DOHH2 (cell line): ENCODE data around the gene ENTPD2.

Experiments
- H3F3A ChIP-seq: fragments of 200-600 bp; sonication (generic), shearing (Covaris generic); 2 replicates; pipeline ENCODE4 v1.6.0; 2016; ENCODE audit warnings: antibody characterized with exemption, mild to moderate bottlenecking; ENCODE audit not compliant: control insufficient read depth, insufficient read depth
- H3K27ac ChIP-seq: fragments of 200-600 bp; sonication (generic); 2 replicates; pipeline ENCODE4 v1.5.1; 2014; ENCODE audit warnings: low read depth, mild to moderate bottlenecking, low read length, moderate library complexity
- H3K27me3 ChIP-seq: fragments of 200-600 bp; sonication (generic); 2 replicates; pipeline ENCODE4 v1.6.1; 2014; ENCODE audit warnings: mild to moderate bottlenecking, low read length, mixed read lengths; ENCODE audit not compliant: control insufficient read depth
- H3K36me3 ChIP-seq: fragments of 200-600 bp; sonication (generic); 2 replicates; pipeline ENCODE4 v1.6.1; 2014; ENCODE audit warnings: mild to moderate bottlenecking, low read length, moderate library complexity, mixed read lengths; ENCODE audit not compliant: control insufficient read depth
- H3K4me1 ChIP-seq: fragments of 200-600 bp; sonication (generic); 2 replicates; pipeline ENCODE4 v1.6.1; 2014; ENCODE audit warnings: mild to moderate bottlenecking, low read length, mixed read lengths; ENCODE audit not compliant: control insufficient read depth
- H3K4me2 ChIP-seq: fragments of 200-600 bp; sonication (generic); 2 replicates; pipeline ENCODE4 v1.6.0; 2014; ENCODE audit warnings: mild to moderate bottlenecking, low read length, moderate library complexity
- H3K4me3 ChIP-seq: fragments of 200-600 bp; sonication (generic); 2 replicates; pipeline ENCODE4 v1.5.1; 2014; ENCODE audit warnings: mild to moderate bottlenecking, low read length, mixed read lengths
- H3K79me2 ChIP-seq: fragments of 200-600 bp; sonication (generic); 2 replicates; pipeline ENCODE4 v1.6.1; 2014; ENCODE audit warnings: mild to moderate bottlenecking, low read length, mixed read lengths; ENCODE audit not compliant: control insufficient read depth
- H3K9me2 ChIP-seq: fragments of 200-600 bp; sonication (generic); replicated peaks from 2 replicates; pipeline ENCODE4 v1.6.1; 2014; ENCODE audit warnings: mild to moderate bottlenecking, low read length, mixed read lengths; ENCODE audit not compliant: control insufficient read depth
- H3K9me3 ChIP-seq: fragments of 200-600 bp; sonication (generic); 2 replicates; pipeline ENCODE4 v1.6.1; 2014; ENCODE audit warnings: antibody characterized with exemption, low read length, mixed read lengths; ENCODE audit not compliant: control insufficient read depth, insufficient read depth
- H4K20me1 ChIP-seq: fragments of 200-600 bp; sonication (generic); 2 replicates; pipeline ENCODE4 v1.6.0; 2014; ENCODE audit warnings: low read depth, mild to moderate bottlenecking, antibody characterized with exemption, low read length, moderate library complexity; ENCODE audit not compliant: control insufficient read depth, insufficient read depth
- EZH2phosphoT487 ChIP-seq: fragments of 200-600 bp; sonication (generic); IDR thresholded peaks from 2 replicates; pipeline ENCODE4 v1.6.1; 2017; ENCODE audit warnings: borderline replicate concordance, mild to moderate bottlenecking, antibody characterized with exemption, low read length, moderate library complexity, mixed read lengths
- TF ChIP-seq, protein P1 (sequence below): fragments of 200-600 bp; sonication (generic); IDR thresholded peaks from one replicate; pipeline ENCODE4 v1.5.1; 2014; ENCODE audit warnings: antibody characterized with exemption, mild to moderate bottlenecking, low read depth, low read length; ENCODE audit not compliant: poor library complexity, severe bottlenecking

Gene ENTPD2

DNA sequence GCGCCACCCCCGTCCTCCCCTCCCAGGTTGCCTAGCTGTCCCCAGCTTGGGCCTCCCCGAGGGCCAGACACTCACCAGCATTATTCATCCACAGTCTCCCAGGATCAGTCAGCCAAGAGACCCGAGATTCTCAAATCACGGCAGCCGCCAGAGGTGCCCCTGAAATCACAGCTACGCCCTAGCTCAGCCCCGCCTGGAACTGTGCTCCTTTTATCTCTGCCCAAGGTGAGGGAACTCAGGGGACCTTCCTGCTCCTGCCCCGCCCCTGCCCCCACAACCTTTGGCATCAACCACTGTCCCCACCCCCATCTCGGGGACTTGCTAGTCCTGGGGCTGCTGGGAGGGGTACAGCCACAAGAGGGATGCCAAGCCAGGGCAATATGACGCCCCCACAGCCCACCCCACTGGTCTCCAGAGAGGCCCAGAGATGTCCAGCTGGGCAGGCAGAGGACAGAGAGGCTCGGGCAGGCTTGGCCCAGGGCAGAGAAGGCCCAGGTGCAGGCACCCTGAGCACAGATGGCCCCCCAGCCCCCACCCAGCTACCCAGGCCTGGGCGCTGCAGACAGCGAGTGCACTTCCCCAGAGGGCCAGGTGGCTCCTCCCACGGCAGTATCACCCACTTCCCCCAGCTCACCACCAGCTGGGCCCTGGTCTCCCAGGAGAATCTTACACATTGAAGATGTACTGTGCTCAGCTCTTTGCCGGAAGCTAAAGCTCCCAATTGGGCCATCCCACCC is 21.8 kb downstream of the ENTPD2 start, which contains the start of gene FUT7:
FUT7 (minus strand) TSS at position 185 of the 737 bp plus-strand sequence; CDS start at position 88, 97 bp downstream.
- Histone ChIP-seq H3K4me2 (peak within 1 kb of the TSS; percentile 40), H3K4me1 (peaks cover 51% of the 10 kb centered on the region), H3K9me2 (no peaks in the 10 kb centered on the region), H3K27me3 (peaks cover 57% of the 10 kb centered on the region), H4K20me1 (0 out of 2 replicates have a peak, but pooled peaks cover 3% of the 10 kb centered on the region), H3K27ac (no peak within 1 kb of the TSS), H3K4me3 (no peak within 1 kb of the TSS), H3F3A (no peaks in the 10 kb centered on the region), H3K79me2 (no peaks in the 10 kb centered on the region), H3K9me3 (no peaks in the 10 kb centered on the region), H3K36me3 (no peaks in the 10 kb centered on the region)
- no peak for TF ChIP-seq EZH2phosphoT487
- TF ChIP-seq, protein P1, sequence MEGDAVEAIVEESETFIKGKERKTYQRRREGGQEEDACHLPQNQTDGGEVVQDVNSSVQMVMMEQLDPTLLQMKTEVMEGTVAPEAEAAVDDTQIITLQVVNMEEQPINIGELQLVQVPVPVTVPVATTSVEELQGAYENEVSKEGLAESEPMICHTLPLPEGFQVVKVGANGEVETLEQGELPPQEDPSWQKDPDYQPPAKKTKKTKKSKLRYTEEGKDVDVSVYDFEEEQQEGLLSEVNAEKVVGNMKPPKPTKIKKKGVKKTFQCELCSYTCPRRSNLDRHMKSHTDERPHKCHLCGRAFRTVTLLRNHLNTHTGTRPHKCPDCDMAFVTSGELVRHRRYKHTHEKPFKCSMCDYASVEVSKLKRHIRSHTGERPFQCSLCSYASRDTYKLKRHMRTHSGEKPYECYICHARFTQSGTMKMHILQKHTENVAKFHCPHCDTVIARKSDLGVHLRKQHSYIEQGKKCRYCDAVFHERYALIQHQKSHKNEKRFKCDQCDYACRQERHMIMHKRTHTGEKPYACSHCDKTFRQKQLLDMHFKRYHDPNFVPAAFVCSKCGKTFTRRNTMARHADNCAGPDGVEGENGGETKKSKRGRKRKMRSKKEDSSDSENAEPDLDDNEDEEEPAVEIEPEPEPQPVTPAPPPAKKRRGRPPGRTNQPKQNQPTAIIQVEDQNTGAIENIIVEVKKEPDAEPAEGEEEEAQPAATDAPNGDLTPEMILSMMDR = no peak

DNA sequence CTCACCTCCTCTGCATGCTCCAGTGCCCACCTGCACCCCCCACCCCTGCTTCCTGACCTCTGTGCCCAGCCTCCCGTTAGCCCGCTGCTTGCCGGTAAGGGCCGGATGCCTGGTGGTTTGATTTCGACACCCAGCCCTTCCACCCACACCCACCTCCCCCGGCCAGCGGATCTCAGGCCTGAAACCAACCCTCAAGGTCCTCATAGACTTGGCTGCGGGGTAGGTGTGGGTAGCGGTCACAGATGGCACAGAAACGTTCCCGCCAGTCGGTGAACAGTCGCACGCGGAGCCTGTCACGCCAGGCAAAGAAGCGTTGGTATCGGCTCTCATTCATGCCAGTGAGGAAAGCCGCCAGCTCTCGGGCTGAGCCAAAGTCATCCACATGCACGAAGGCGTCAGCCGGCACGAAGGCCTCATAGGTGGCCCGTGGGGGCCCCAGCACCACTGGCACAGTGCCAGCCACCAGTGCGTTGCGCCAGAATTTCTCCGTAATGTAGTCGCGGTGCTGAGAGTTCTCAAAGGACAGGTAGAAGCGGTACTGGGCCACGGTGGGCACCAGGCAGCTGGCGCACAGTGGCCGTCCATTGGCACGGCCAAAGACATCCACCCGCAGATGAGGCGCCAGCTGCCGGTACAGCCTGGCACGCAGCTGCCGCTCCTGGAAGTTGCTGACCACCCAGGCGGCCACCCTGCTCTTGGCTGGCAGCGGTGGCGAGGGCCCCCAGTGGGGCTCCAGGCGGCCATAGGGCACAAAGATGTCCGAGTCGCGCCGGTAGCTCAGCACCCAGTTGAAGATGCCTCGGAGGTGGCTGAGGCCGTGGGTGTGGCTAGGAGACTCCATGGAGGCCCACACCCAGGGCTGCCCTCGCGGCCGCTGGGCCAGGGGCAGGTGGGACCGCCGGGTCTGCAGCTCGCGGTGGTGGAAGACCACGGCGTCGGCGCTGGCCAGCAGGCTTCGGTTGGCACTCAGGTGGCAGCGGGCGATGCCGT is 23.0 kb downstream of the ENTPD2 start:
- Histone ChIP-seq H3K4me3 (no peak overlapping the region), H3K4me1 (peaks cover 56% of the 10 kb centered on the region), H3F3A (no peaks in the 10 kb centered on the region), H3K27ac (no peak overlapping the region), H3K4me2 (no peak overlapping the region), H3K27me3 (peaks cover 68% of the 10 kb centered on the region), H3K9me3 (no peaks in the 10 kb centered on the region), H3K9me2 (no peaks in the 10 kb centered on the region), H4K20me1 (0 out of 2 replicates have a peak, but pooled peaks cover 3% of the 10 kb centered on the region), H3K79me2 (no peaks in the 10 kb centered on the region), H3K36me3 (no peaks in the 10 kb centered on the region)
- TF ChIP-seq EZH2phosphoT487 = peak; percentile 47; the same call in 1 of the 2 replicates
- TF ChIP-seq, protein P1 = no peak

DNA sequence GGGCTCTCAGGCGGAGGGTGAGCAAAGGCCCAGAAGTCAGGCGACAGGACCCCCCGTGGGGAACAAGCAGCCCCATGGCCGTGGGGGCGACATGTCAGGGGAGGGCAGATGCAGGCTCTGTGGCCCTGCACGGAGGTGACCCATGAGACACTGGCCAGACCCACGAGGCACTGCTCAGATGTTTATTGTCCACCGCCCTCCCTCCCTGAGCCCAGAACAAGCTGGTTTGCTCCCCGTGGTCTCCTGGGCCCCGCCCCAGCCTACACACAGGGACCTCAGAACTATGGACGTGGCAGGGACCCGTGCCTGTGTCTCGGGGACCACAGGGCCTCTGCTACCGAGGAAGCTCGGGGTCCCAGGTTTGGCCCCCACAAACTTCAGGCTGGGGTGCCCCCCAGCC is 23.9 kb downstream of the ENTPD2 start:
- no peaks in the 10 kb centered on the region for H3K36me3 ChIP-seq
- no peaks in the 10 kb centered on the region for H3K9me2 ChIP-seq
- no peaks in the 10 kb centered on the region for H3K79me2 ChIP-seq
- H3K4me2 ChIP-seq = no peak overlapping the region
- H3K27ac ChIP-seq = no peak overlapping the region
- H3K4me1 ChIP-seq = peaks cover 61% of the 10 kb centered on the region
- TF ChIP-seq, protein P1 = no peak
- no peak for TF ChIP-seq EZH2phosphoT487
- H3K27me3 ChIP-seq = peaks cover 66% of the 10 kb centered on the region
- 0 out of 2 replicates have a peak, but pooled peaks cover 3% of the 10 kb centered on the region for H4K20me1 ChIP-seq
- H3K4me3 ChIP-seq = no peak overlapping the region
- H3K9me3 ChIP-seq = no peaks in the 10 kb centered on the region
- no peaks in the 10 kb centered on the region for H3F3A ChIP-seq
